ENCODE results near the gene ADGRB2.

Gene ADGRB2

GRCh38 chr1:31697369-31697984, 66.7 kb downstream of the ADGRB2 start:
- no peak for DNase-seq

GRCh38 chr1:31696242-31696641, 67.9 kb downstream of the ADGRB2 start:
- DNase-seq, result no peak

- DNase-seq, result no peak
Measured at GRCh38 chr1:31695327-31695726, 68.8 kb downstream of the ADGRB2 start.

- no peak for DNase-seq
Measured at GRCh38 chr1:31694964-31695313, 69.2 kb downstream of the ADGRB2 start.

GRCh38 chr1:31694069-31694963, 69.8 kb downstream of the ADGRB2 start:
- DNase-seq, result no peak

- DNase-seq, result no peak
Measured at GRCh38 chr1:31693231-31693630, 70.9 kb downstream of the ADGRB2 start.

GRCh38 chr1:31691951-31692350, 72.2 kb downstream of the ADGRB2 start:
- DNase-seq, result no peak

GRCh38 chr1:31691446-31691845, 72.7 kb downstream of the ADGRB2 start:
- DNase-seq, result no peak

- no peak for DNase-seq
Measured at GRCh38 chr1:31690921-31691320, 73.2 kb downstream of the ADGRB2 start.

- DNase-seq, result no peak
Measured at GRCh38 chr1:31689854-31690253, 74.3 kb downstream of the ADGRB2 start.

GRCh38 chr1:31689379-31689778, 74.8 kb downstream of the ADGRB2 start:
- DNase-seq, result no peak

GRCh38 chr1:31688233-31688918, 75.8 kb downstream of the ADGRB2 start:
- no peak for DNase-seq

GRCh38 chr1:31687601-31688000, 76.5 kb downstream of the ADGRB2 start:
- no peak for DNase-seq

- DNase-seq, result no peak
Measured at GRCh38 chr1:31685795-31686194, 78.3 kb downstream of the ADGRB2 start.

GRCh38 chr1:31683997-31684396, 80.1 kb downstream of the ADGRB2 start:
- no peak for DNase-seq

GRCh38 chr1:31681415-31681814, 82.7 kb downstream of the ADGRB2 start:
- no peak for DNase-seq

GRCh38 chr1:31679676-31680230, 84.4 kb downstream of the ADGRB2 start:
- no peak for DNase-seq

- no peak for DNase-seq
Measured at GRCh38 chr1:31679091-31679490, 85.0 kb downstream of the ADGRB2 start.

- DNase-seq, result no peak
Measured at GRCh38 chr1:31678681-31679080, 85.5 kb downstream of the ADGRB2 start.

- DNase-seq, result no peak
Measured at GRCh38 chr1:31677949-31678348, 86.2 kb downstream of the ADGRB2 start.

- no peak for DNase-seq
Measured at GRCh38 chr1:31677401-31677800, 86.7 kb downstream of the ADGRB2 start.
